Endothelial cell of umbilical vein (primary cell): ENCODE data around the gene CEP72. TPM values are rescaled to one million over a fixed set of nuclear protein-coding genes. Genes with fewer than 3 reads are reported as not detected.

ENCODE experiments used
- Bru-seq: library from RNA; stranded (reverse); fragments of 400-500 nt; gene quantifications from one replicate; lab custom pipeline; 2021; lab: Mats Ljungman, UMichigan
- BruChase-seq, 2 experiments: library from RNA; stranded (reverse); fragments of 400-500 nt; gene quantifications; one replicate each; lab custom pipeline; 2021; lab: Mats Ljungman, UMichigan
- BruUV-seq: library from RNA; stranded (reverse); fragments of 400-500 nt; replicated peaks from 2 replicates; lab custom pipeline; 2021; lab: Mats Ljungman, UMichigan
- CTCF ChIA-PET: fragments of 300-600, 350-600 bp; sonication (Branson Sonifier 250); formaldehyde crosslinking; loops from one replicate; lab custom pipeline; 2021; ENCODE audit warnings: antibody characterized with exemption, inconsistent platforms; lab: Charles Lee
- POLR2A ChIA-PET: fragments of 300-600, 350-600 bp; sonication (Branson Sonifier 250); formaldehyde crosslinking; loops from one replicate; lab custom pipeline; 2021; ENCODE audit warnings: antibody characterized with exemption, inconsistent platforms; lab: Charles Lee
- DNase-seq: peaks from one replicate; pipeline ENCODE4 v3.0.0-alpha.2; 2011; ENCODE audit warnings: low read depth, low spot score
- FAIRE-seq: peaks from 2 replicates; lab custom pipeline; 2011; peaks lifted over from hg19 to GRCh38; lab: Jason Lieb, UNC
- H2AFZ ChIP-seq: 2 replicates; pipeline ENCODE4 v1.6.0; 2012; ENCODE audit warnings: low read depth, low read length, control low read depth, inconsistent platforms
- H3K27ac ChIP-seq: 2 replicates; pipeline ENCODE4 v1.5.1; 2011; ENCODE audit warnings: low read depth, mild to moderate bottlenecking, control low read depth, low read length, moderate library complexity; ENCODE audit not compliant: insufficient read depth
- H3K27me3 ChIP-seq, 2 experiments: 2 replicates each; pipeline versions ENCODE4 v1.6.0 to v1.6.1; 2011; ENCODE audit warnings: low read length in 2 of 2, mixed read lengths in 1 of 2; ENCODE audit not compliant: control insufficient read depth in 2 of 2, insufficient read depth in 2 of 2
- H3K36me3 ChIP-seq, 2 experiments: 2 replicates in 1 of 2; 3 replicates in 1 of 2; pipeline ENCODE4 v1.5.1; 2011; ENCODE audit warnings: low read length in 2 of 2, mild to moderate bottlenecking in 1 of 2, moderate library complexity in 1 of 2; ENCODE audit not compliant: control insufficient read depth in 2 of 2, insufficient read depth in 2 of 2; ENCODE audit errors: extremely low read depth in 1 of 2
- H3K4me1 ChIP-seq: 3 replicates; pipeline ENCODE4 v1.5.1; 2011; ENCODE audit warnings: mild to moderate bottlenecking, low read length; ENCODE audit not compliant: control insufficient read depth, insufficient read depth; ENCODE audit errors: extremely low read depth
- H3K4me2 ChIP-seq: 2 replicates; pipeline ENCODE4 v1.6.1; 2011; ENCODE audit warnings: low read length, control low read depth, mixed read lengths; ENCODE audit not compliant: insufficient read depth
- H3K4me3 ChIP-seq, 3 experiments: fragments of 200-600 bp in 1 of 3; sonication (generic), shearing (Covaris generic) in 1 of 3; replicated peaks in 1 of 3; 2 replicates each; pipeline ENCODE4 v1.5.1; 2011 to 2016; ENCODE audit warnings: control low read depth in 3 of 3, low read length in 3 of 3, mild to moderate bottlenecking in 2 of 3, inconsistent platforms in 1 of 3, low read depth in 1 of 3, moderate library complexity in 1 of 3; ENCODE audit not compliant: insufficient read depth in 1 of 3
- H3K79me2 ChIP-seq: 2 replicates; pipeline ENCODE4 v1.6.0; 2012; ENCODE audit warnings: low read length, inconsistent platforms; ENCODE audit not compliant: control insufficient read depth, insufficient read depth
- H3K9ac ChIP-seq: replicated peaks from 2 replicates; pipeline ENCODE3; 2011; ENCODE audit warnings: low read length, control low read depth; ENCODE audit not compliant: insufficient read depth; ENCODE audit errors: extremely low read depth
- H3K9me1 ChIP-seq: replicated peaks from 3 replicates; pipeline ENCODE4 v1.6.0; 2011; ENCODE audit warnings: mild to moderate bottlenecking, low read length; ENCODE audit not compliant: control insufficient read depth, insufficient read depth; ENCODE audit errors: extremely low read depth
- H3K9me3 ChIP-seq: replicated peaks from 2 replicates; pipeline ENCODE4 v1.5.1; 2012; ENCODE audit warnings: low read length, inconsistent platforms; ENCODE audit not compliant: control insufficient read depth, insufficient read depth
- H4K20me1 ChIP-seq: replicated peaks from 2 replicates; pipeline ENCODE3; 2011; ENCODE audit warnings: mild to moderate bottlenecking, low read length; ENCODE audit not compliant: control insufficient read depth, insufficient read depth; ENCODE audit errors: extremely low read depth
- JUN ChIP-seq: IDR thresholded peaks from 2 replicates; pipeline ENCODE4 v1.6.1; 2011; ENCODE audit warnings: borderline replicate concordance, low read depth; ENCODE audit not compliant: insufficient read length, insufficient read depth
- POLR2A ChIP-seq: IDR thresholded peaks from 2 replicates; pipeline ENCODE4 v1.6.1; 2012; ENCODE audit warnings: low read depth, mild to moderate bottlenecking, control low read depth, low read length
- POLR2AphosphoS5 ChIP-seq: IDR thresholded peaks from 2 replicates; pipeline ENCODE4 v1.6.1; 2012; ENCODE audit warnings: low read depth, mild to moderate bottlenecking, control low read depth, low read length, moderate library complexity; ENCODE audit not compliant: insufficient read depth
- dilution Hi-C: fragments of 300-500 bp; cut with MboI; formaldehyde crosslinking; loops from one replicate; pipeline ENCODE4 v1.15.0; 2019; ENCODE audit warnings: low sequenced_read_pairs; ENCODE audit not compliant: extremely low pct_ligation_motif_present
- intact Hi-C: fragments of 100-400 bp; cut with micrococcal nuclease; formaldehyde crosslinking; loops from one replicate; pipeline ENCODE4 v1.10.0; 2022
- long read RNA-seq: library from polyadenylated mRNA; stranded (forward); transcript quantifications from one replicate; pipeline ENCODE4 v2.0.0, GENCODE V29; 2021
- polyA minus RNA-seq, 3 experiments: library from RNA; depleted of rRNA, polyadenylated mRNA; stranded (reverse); fragments of >200 nt; gene quantifications; 1 replicate in 1 of 3; 2 replicates in 2 of 3; pipeline ENCODE4 v1.2.3, GENCODE V29; 2011
- polyA plus RNA-seq, 4 experiments: library from polyadenylated mRNA; depleted of rRNA in 3 of 4; stranded (reverse) in 3 of 4; unstranded in 1 of 4; fragments of >200 nt; gene quantifications; 2 replicates each; pipeline versions ENCODE4 v1.2.1 to v1.2.3, GENCODE V29; 2011 to 2012; ENCODE audit warnings: missing spikeins in 1 of 4
- total RNA-seq: library from RNA; stranded (reverse); gene quantifications from 2 replicates; pipeline ENCODE4 v1.2.3, GENCODE V29; 2021

CEP72 gene, protein sequence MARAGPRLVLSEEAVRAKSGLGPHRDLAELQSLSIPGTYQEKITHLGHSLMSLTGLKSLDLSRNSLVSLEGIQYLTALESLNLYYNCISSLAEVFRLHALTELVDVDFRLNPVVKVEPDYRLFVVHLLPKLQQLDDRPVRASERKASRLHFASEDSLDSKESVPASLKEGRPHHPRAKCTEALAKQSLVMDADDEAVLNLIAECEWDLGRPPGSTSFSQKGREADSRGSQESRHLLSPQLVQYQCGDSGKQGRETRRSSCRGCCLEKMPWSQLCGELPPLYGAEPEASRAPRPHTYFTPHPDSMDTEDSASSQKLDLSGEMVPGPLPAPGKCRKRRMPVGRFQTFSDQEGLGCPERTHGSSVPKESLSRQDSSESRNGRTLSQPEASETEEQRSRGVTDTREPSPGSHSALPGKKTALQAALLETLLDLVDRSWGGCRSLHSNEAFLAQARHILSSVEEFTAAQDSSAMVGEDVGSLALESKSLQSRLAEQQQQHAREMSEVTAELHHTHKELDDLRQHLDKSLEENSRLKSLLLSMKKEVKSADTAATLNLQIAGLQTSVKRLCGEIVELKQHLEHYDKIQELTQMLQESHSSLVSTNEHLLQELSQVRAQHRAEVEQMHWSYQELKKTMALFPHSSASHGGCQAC
- total RNA-seq (9.5 and 9.6 TPM in 2 replicates), polyA plus RNA-seq (2.5 and 2.9 TPM in 2 replicates), polyA minus RNA-seq (4.4 and 5.9 TPM in 2 replicates), Bru-seq, nascent RNA (percentile 47 among the genes with signal in this experiment), BruChase-seq, experiment 1, labeled RNA remaining after a 6-hour chase (percentile 56 among the genes with signal in this experiment), BruChase-seq, experiment 2, labeled RNA remaining after a 2-hour chase (percentile 59 among the genes with signal in this experiment)
- polyA plus RNA-seq (2011; cell fraction: cytosol; rRNA removed), result 3.1 and 3.6 TPM in 2 replicates
- 9.5 and 10.5 TPM in 2 replicates for polyA plus RNA-seq (2011; cell fraction: nucleus; rRNA removed)
- 1.3 and 2.9 TPM in 2 replicates for polyA plus RNA-seq (2012)
- polyA minus RNA-seq (2011; cell fraction: cytosol; rRNA and poly(A)+ RNA removed), result 52.2 TPM
- polyA minus RNA-seq (2011; cell fraction: nucleus; rRNA and poly(A)+ RNA removed), result 7.2 and 9.5 TPM in 2 replicates
- long read RNA-seq, transcript CEP72-201 (12 exons, 2,434 nt), result major isoform, 7 of 13 reads
- long read RNA-seq, partial matches to known transcripts, result 2 of 13 reads
- long read RNA-seq, other reads (novel, unspliced or antisense), result 3 of 13 reads

DNA sequence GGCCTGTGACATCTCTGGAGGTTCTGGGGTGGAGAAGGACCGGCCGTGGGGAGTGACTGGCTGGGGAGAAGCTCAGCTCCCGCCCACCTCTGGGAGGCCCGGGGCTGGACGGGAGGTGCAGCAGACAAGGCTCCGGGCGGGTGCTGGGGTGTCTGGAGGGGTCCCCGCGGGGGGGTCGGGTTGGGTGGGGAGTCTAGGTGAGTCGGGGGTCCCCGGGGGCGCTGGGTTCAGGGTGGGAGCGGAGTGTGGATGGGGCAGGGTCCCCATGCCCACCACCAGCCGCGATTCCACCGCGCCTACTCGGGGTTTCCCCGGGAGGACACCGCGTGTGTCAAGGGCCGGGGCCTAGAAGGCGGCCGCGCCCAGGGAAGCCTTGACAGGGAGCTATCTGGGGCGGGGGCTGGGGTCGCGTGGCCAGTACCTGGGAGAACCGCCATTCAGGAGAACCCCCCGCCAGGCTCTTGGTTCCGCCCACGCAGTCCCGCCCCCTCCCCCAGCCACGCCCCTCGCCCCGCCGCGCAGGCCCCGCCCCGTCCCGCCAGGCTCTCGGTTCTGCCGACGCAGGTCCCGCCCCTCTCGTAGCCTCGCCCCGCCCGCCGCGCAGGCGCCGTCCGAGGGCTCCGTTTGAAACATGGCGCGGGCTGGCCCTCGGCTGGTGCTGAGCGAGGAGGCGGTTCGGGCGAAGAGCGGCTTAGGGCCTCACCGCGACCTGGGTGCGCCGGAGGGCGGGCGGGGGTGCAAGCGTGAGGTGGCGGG is at the start of gene CEP72:
CEP72 (plus strand) TSS at position 610 of the 756 bp plus-strand sequence; CDS start at position 632, 22 bp downstream.
- H3K9ac ChIP-seq, result peak within 1 kb of the TSS; percentile 46

More for the DNA sequence above, at the start of gene CEP72:
- ChIA-PET CTCF (no interaction called here), POLR2A (interaction anchor here (0.7 kb wide), 1 partner anchor 280 kb away, joined by 3 read pairs; the partner anchor contains the start of gene BRD9)
- Histone ChIP-seq H3K4me3 (peak within 1 kb of the TSS; percentile 77 to 92 (median 82)), H3K4me1 (peaks cover 2% of the 10 kb centered on the region), H4K20me1 (no peaks in the 10 kb centered on the region), H3K9me3 (no peaks in the 10 kb centered on the region), H3K27ac (no peak within 1 kb of the TSS), H3K4me2 (peak within 1 kb of the TSS; percentile 83), H3K79me2 (peaks cover 32% of the 10 kb centered on the region), H3K9me1 (no peaks in the 10 kb centered on the region), H2AFZ (peak within 1 kb of the TSS; percentile 98), H3K36me3 (no peaks in the 10 kb centered on the region), H3K27me3 (no peaks in the 10 kb centered on the region)
- FAIRE-seq (peak; percentile 89), DNase-seq (peak; percentile 84)
- TF ChIP-seq POLR2A (no peak), POLR2AphosphoS5 (peak; percentile 55), JUN (no peak)
- no TSS peak for BruUV-seq
- dilution Hi-C loops, result no loop called here
- intact Hi-C loops, result loop anchor here (5.0 kb wide), 2 partner anchors 140 to 1190 kb away; partner anchors contain the start of gene NDUFS6
